Measurements from ENCODE around the gene MAPK9. TPM values are rescaled to one million over a fixed set of nuclear protein-coding genes. Genes with fewer than 3 reads are reported as not detected.

Gene MAPK9
- total RNA-seq, 1 donor from 2014 or later: 15.0 TPM

DNA sequence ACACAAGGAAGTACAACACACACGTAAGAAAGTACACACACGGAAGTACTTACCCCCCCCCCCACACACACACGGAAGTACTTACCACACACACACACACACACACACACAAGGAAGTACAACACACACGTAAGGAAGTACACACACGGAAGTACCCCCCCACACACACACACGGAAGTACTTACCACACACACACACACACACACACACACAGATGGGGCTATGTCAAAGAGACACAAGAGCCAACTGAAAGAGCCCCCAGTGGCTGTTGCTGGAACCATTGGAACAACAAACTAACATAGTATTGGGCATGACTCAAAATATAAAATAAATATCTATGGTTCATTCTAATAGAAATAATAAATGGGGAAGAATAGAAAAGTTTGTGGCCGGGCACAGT, 4.9 kb upstream of the MAPK9 start:
- ATAC-seq (no peak), DNase-seq (ENCODE audit: low spot score) (no peak)

DNA sequence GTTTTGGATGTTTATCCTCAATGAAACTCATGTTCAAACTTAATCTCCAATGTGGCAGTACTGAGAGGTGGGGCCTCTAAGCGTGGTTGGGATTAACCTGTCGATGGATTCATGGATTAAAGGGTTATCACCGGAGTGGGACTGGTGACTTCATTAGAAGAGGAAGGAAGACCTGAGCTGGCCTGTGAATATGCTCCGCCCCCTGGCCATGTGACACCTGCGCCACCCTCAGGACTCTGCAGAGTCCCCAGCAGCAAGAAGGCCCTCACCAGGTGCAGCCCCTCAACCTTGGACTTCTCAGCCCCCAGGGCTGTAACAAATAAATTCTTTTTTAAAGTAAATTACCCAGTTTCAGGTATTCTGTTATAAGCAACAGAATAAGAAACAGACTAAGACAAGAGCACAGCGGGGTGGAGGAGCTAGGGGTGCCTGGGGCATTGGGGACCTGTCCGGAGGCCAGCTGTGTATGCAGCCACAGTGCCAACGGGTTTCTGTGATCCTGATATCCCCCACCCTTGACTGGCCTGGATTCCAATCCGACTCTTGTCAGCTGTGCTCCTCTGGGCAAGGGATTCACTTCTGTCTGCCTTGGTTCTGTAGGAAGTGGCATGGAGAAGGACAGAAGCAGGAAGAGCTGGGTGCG, 3.2 kb upstream of the MAPK9 start:
- DNase-seq (ENCODE audit: low spot score) (no peak), ATAC-seq (no peak)

DNA sequence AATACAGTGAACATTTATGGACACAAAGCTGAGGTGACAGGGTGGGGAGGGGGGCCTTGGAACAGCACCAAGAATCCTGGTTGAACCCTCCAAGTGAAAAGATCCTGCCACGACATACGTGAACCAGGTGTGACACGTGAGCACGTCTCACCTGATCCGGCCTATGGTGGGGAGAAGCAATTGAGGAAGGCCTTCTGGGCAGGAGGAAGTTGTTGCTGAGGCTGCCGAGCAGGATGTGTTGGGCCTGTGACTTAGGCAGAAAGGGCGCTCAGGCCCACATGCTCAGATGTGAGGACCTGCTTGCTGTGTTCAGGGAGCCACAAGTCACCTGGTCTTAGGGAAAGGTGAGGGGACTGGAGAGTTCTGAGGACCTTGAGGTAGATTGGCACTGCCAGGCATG, 2.5 kb upstream of the MAPK9 start:
- DNase-seq (ENCODE audit: low spot score) (no peak), ATAC-seq (no peak)

DNA sequence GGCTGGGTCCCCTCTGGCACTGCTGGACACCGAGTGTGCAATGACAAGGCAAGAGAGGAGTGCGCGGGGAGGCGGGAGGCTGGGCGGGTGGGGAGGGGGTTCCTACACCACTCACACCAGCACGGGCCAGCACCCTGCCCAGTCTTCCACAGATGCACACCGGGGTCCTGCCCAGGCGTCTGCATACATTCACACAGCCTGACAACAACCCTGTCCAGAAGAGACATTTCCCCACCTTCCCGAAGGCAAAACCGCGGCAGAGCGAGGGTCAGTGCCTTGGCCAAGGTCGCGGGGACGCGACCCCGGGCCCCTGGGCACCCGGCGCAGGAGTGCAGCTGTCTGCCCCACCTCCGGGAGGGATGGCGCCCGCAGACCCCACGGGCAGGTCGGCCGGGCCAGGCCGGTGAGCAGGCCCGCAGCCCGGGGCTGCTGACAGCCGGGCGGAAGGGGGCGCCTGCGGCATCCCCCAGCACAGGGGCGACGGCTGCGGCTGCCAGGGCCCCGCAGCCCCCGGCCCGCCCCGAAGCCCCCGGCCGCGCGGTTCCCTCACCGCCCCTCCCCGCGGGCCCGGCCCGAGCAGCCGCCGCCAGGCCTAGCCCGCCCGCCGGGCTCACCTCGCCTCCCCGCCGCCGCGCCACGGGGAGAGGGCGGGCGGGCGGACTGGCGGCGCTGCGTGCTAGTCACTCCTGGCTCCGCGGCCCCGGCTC, 496 bp downstream of the MAPK9 start:
- ATAC-seq: peak; percentile 10

DNA sequence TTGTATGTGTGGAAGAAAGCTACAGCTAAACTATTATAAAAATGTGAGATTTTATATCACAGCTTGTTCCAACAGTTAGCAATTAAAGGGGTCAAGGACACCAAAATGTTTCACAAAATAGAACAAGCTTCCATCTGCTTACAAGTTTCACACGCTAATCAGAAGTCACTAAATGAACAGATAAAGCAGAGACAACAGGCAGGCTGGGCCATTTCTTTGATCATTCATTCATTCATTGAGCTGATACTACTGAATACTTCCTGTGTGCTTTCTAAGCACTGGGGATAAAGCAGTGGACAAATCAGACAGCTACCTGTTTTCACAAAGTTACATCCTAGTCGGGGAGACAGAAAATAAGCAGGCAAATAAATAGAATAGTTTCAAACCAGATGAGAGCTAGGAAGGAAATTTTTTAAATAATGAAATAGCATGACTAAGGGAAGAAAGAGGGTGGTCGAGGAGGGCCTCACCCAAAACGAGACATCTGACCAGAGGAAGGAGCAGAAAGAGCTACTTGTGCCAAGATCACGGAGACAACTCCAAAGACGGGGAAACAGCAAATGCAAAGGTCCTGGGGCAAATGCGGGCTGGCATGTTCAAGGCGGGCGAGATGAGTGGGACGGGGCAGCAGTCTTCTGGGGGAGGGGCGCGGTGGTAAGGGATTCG, 1.2 kb downstream of the MAPK9 start:
- ATAC-seq: no peak
- DNase-seq (ENCODE audit: low spot score): no peak

More for the DNA sequence above, 496 bp downstream of the MAPK9 start:
- no peak for DNase-seq (ENCODE audit: low spot score)

DNA sequence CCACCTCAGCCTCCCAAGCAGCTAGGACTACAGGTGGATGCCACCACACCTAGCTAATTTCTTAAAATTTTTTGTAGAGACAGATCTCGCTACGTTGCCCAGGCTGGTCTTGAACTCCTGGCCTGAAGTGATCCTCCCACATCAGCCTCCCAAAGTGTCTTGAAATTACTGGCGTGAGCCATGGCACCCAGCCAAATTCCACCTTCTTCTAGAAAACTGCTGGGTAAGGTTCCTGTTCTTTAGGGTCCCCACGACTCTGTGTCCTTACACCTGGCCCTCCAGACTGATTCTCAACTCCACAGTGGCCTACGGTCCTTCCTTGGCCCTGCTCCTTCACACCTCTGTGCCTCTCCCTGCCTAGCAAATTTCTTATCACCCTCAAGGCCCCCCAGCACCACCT, 1.9 kb downstream of the MAPK9 start:
- ATAC-seq: no peak
- no peak for DNase-seq (ENCODE audit: low spot score)

DNA sequence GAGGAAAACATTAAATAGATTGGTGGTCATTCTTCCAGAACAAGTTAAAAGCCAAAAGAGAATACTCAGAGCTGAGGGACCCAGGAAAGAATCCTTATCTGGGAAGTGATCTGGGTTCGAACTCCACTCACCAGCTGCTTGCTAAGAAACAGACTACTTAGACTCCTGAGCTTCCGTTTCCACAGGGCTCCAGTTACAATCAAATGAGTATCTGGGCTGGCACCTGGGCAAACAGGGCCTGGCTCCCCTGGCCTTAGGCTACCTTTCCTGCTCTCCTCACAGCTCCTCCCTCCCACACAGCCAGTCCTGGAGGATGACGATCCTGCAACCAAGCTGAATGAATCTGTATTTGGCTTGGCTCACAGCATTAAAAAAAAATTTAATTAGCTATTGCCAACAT, 2.5 kb downstream of the MAPK9 start:
- ATAC-seq (peak; percentile 6), DNase-seq (ENCODE audit: low spot score) (no peak)

DNA sequence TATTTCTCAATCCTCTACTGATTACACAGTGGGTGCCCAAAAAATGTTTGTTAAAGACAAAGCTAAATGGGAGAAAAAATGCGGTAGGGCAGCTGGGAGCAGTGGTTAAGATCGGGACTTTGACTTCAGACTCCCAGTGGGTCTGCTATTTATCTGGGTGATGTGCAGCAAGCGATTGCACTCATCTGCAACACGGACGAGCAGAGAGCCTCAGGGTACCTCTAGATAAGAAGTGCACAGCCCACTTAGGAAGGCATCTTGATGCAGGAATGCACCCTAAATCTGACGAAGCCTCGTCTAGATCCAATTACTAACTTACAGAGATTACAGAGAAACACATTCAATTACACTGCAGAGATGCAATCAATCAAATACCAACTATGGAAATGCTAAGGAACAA, 4.0 kb downstream of the MAPK9 start:
- no peak for ATAC-seq
- no peak for DNase-seq (ENCODE audit: low spot score)

DNA sequence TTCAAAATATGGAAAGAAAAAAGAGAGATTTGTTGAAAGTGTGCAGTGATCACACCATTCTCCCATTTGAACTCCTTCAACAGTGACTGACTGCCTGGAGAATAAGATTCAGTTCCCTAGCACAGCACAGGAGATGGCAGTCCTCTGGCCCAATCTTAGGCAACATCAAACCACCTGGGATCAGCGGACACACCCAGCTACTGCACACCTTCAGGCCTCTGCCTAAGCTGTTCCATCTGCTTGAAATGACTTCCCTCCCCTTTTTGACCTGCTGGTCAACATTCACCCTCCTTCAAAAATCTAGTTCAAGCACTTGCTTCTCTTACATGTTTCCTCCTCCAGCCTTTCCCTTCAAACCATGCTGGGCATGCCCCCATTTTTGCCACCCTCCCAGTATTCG, 4.5 kb downstream of the MAPK9 start:
- ATAC-seq (no peak), DNase-seq (ENCODE audit: low spot score) (no peak)

DNA sequence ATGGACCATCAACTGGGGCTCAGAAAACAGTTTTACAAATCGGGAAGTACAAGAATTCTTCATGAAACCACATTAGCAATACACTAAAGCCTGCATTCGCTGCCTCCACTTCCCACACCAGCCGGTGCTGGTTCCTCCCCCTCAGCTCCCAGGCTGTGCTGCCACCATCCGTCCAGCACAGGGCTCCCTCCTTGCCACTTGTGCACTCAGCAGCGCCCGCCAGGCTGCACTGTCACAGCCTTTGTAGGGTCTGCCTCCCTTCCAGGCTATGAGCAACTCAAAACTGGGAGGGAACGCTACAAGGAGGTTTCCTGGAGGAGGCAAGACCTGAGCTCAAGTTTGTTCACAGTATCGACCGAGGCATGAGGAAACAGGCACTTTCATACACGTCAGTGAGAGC, 7.7 kb downstream of the MAPK9 start:
- DNase-seq (ENCODE audit: low spot score) (no peak), ATAC-seq (no peak)

DNA sequence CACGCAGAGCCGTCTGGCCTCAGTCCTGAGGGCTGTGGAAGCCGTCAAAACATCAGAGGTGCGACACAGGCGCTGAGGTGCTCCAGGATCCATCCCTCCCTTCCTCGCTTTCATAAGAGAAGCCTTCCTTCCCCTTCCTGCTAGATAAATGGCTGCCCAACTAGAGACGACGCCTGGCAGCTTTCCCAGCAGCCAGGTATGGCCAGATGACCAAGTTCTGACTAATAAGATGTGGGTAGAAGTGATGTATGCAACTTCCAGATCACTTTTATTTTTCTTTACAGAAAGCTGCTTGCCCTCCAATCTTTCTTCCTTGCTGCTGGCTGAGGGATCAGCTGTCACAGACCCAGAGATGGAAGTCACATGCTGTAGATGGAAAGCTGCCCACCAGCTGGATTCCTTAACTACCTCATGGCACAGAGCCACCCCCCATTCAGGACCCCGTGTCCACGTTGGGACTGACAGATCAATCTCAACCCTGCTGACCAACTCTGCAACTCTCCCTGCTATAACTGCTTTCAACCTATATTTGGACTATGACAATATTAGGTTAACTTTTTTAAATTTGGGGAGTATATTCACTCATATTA, 8.8 kb downstream of the MAPK9 start:
- no peak for DNase-seq (ENCODE audit: low spot score)
- no peak for ATAC-seq

DNA sequence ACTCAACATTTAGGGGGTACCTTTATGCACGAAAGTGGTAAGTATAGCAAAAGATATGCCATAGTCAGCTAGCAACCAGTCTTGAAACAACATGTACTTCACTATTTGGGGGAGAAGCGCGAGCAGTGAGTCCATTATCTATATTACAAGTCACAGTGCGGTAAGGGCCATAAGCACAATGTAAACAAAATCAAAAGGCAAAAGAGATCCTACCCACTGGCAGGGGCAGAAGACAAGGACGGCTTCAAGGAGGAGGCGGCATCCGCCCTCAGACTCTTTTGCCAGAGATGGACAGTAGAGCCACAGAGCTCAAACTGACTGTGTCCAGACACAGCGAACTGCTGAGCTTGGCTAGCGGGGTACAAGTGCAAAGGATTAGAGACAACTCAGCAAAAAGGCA, 9.6 kb downstream of the MAPK9 start:
- ATAC-seq: no peak
- no peak for DNase-seq (ENCODE audit: low spot score)

DNA sequence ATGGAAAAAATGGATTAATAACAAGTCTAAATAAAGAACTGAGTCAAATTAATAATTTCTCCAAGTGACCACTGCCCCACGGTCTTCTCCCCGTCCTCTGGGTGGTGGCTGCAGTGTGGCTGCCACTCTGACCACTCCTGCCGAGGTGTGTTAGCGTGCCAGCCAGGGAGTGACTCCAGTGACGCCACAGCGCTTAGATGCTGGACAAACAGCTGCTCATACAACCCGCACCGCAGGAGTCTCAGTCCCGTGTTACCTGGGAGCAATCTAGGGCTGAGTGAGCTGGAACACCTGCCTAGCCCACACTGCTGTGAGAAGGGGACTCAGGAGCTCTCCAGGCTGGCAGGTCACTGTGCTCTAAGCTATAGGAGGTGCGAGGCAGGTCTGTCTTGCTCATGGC, 10.2 kb downstream of the MAPK9 start:
- DNase-seq (ENCODE audit: low spot score): no peak
- no peak for ATAC-seq

DNA sequence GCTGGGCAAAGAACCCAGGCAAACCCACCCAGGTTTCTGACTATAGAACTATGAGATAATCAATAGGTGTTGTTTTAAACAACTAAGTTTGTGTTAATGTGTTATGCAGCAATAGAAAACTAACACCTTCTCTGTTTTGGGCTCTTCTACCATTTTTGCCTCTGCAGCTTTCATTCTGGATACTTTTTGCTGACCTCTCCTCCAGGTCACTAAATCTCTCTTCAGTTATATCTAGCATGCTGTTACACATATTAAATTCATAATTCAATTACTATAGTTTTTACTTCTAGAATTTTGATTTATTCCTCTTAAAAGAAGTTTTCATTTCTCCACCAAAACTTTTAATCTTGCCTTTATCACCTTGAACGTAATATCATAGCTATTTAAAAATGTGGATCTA, 17.2 kb downstream of the MAPK9 start:
- no peak for ATAC-seq
- DNase-seq (ENCODE audit: low spot score): no peak

DNA sequence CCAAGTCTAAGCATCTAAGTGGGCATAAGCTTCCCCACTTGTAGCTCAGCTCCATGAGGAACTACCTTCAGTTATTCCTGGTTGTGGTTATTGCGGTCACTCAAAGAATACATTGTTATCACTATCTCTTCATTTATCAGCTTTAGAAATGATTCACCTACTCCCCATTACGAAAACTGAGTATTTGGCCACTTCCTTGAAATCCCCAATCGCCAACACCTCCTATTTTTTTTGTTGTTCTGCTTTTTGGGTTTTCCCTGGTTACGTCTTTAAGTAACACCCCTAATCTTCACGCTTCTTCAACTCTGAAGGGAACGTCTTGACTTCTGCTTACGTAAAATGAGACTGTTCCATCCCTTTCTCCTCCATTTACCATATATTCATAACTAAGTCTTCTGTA, 20.7 kb downstream of the MAPK9 start:
- ATAC-seq (no peak), DNase-seq (ENCODE audit: low spot score) (no peak)

DNA sequence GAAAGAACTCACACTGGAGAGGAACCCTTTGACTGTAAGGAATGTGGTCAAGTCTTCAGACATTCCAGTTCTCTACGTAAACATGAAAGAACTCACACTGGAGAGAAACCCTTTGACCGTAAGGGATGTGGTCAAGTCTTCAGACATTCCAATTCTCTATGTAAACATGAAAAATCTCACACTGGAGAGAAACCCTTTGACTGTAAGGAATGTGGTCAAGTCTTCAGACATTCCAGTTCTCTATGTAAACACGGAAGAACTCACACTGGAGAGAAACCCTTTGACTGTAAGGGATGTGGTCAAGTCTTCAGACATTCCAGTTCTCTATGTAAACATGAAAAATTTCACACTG, 32.6 kb downstream of the MAPK9 start:
- DNase-seq (ENCODE audit: low spot score): no peak
- no peak for ATAC-seq

DNA sequence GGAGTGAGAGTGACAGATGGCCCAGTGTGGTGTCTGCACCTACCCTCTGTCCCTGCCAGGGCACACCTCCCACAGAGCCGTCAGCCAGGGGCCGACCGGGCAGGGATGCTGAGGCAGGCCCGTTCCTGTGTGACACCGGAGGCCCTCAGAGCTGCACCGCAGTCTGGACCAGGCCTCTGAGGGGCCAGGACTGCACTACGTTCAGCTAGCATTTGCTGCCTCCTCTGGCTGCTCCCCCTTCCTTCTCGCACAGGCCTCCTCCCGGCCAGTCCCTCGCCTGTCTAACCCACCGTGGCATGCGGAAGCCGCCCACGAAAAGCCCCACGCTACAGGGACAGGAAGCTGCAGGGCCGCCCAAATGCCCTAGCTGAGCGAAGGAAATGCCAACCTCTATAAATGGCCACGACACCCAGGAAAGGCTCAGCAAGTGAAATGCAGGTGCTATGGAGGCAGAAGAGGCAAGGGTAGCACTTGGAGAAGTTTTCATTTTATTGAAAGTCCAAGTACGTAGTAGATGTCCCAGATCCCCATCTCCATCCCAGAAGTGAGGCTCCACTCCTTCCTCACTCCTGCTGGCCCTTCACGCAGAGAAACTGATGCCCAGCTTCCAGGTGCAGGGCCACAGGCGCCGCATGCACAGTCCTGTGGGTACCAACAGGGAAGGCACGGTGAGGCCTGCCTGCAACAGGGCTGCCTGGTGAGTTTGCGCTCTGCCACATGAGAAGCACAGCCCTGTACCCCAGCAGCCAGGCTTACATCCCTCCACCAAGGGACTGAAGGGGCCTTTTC, 38.7 kb downstream of the MAPK9 start:
- ATAC-seq: no peak
- no peak for DNase-seq (ENCODE audit: low spot score)

DNA sequence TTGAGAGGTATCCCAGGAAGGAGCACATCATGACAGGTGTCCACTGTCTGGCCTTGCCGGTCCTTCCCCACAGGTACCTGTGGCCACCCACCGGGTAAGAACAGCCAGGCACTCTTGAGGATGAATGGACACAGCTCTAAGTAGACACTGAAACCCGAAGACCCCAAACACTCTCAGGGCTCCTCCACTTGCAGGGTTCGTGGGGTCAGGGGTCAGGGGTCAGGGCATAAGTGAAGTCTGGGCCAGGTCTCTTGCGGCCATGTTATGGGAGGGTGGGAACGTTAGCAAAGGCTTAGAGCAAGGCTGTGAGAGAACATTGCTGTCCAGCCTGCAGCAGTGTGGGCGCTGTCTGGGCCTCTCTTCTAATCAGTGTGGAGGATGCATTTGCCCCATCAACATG, 40.0 kb downstream of the MAPK9 start:
- ATAC-seq (no peak), DNase-seq (ENCODE audit: low spot score) (no peak)

DNA sequence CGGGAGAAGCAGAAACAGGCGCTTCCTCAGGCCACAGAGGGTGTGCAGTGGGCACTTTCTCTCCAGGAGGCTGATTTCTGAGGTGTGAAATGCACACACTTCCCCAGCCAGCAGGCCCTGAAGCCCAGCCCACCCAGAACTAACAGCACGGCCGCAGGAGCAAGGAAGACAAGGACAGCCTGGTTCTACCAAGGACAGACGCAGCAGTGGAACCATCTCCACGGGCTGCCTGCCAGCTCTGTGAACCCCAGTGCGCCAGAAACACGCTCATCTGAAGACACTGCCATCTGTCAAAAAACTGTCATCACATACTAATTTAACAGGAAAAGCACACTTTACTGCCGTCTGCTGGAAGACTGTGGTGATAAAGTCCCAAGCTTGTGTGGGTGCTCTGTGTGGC, 40.7 kb downstream of the MAPK9 start:
- no peak for DNase-seq (ENCODE audit: low spot score)
- ATAC-seq: no peak

DNA sequence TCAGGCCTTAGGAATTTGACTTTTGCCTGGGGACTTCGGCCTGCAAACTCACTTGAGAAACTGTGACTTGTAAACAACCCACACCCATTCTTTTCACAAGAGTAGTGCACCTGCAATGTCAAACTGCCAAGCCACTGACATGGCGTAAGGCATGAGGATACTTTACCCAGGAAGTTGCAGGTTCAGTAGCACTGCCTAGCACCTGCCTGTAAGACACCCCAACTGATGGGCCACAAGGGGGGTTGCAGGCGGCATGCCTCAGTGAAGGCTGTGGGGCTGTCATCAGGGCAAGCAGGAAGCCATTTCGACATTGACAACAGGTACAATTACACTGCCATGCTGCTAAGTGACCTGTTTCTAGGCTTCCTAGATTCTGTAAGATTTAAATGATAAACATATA, 41.6 kb downstream of the MAPK9 start:
- ATAC-seq (no peak), DNase-seq (ENCODE audit: low spot score) (no peak)

DNA sequence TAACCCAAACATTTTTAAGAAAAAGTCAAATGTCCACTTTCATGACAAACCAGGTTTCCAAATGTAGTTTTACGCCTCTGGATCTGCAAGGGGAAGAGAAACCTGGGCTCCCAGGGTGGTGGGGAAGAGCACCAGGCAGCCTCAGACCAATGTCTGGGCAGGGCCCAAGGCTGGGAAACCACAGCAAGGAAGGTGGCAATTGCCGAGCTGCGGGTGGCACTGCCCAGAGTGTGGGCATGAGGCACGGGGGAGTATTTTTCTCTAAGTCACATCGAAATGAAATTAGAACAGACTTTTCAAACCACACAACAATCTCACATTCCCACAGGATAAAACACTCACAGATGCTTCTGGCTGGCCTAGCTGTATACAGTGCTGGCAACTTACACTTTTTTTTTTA, 50.3 kb downstream of the MAPK9 start:
- DNase-seq (ENCODE audit: low spot score) (no peak), ATAC-seq (no peak)
